Parathyroid adenoma (tissue), 2 donors: ENCODE data around the gene PRKCE.

Experiments used
- H2AFZ ChIP-seq: fragments of 300-600 bp; sonication (generic); one replicate; pipeline ENCODE4 v1.7.0; 2017; ENCODE audit warnings: antibody characterized with exemption, mild to moderate bottlenecking
- H3K27ac ChIP-seq: fragments of 300-600 bp; sonication (generic); one replicate; pipeline ENCODE4 v1.7.0; 2017
- H3K27me3 ChIP-seq: fragments of 300-600 bp; sonication (generic); one replicate; pipeline ENCODE4 v1.7.0; 2017; ENCODE audit warnings: low read length; ENCODE audit not compliant: control insufficient read depth, insufficient read depth
- H3K36me3 ChIP-seq: fragments of 300-600 bp; sonication (generic); one replicate; pipeline ENCODE4 v1.7.0; 2017; ENCODE audit warnings: low read length; ENCODE audit not compliant: control insufficient read depth, insufficient read depth
- H3K4me1 ChIP-seq: fragments of 300-600 bp; sonication (generic); one replicate; pipeline ENCODE4 v1.7.0; 2017; ENCODE audit warnings: control low read depth
- H3K4me2 ChIP-seq: fragments of 300-600 bp; sonication (generic); one replicate; pipeline ENCODE4 v1.7.0; 2017; ENCODE audit warnings: low read length
- H3K4me3 ChIP-seq: fragments of 300-600 bp; sonication (generic); one replicate; pipeline ENCODE4 v1.7.0; 2017; ENCODE audit warnings: low read depth, low read length
- H3K79me2 ChIP-seq: fragments of 300-600 bp; sonication (generic); one replicate; pipeline ENCODE4 v1.7.0; 2017; ENCODE audit warnings: control low read depth
- H3K9ac ChIP-seq: fragments of 300-600 bp; sonication (generic); one replicate; pipeline ENCODE4 v1.7.0; 2017; ENCODE audit warnings: mild to moderate bottlenecking
- H3K9me3 ChIP-seq: fragments of 300-600 bp; sonication (generic); one replicate; pipeline ENCODE4 v1.7.0; 2017; ENCODE audit warnings: low read length; ENCODE audit not compliant: control insufficient read depth
- TF ChIP-seq, protein P1 (sequence below): fragments of 300-600 bp; sonication (generic); IDR thresholded peaks from one replicate; pipeline ENCODE4 v1.7.0; 2017; ENCODE audit warnings: antibody characterized with exemption, mild to moderate bottlenecking
- donor health status: primary hyperparathyroidism.

Gene PRKCE

DNA sequence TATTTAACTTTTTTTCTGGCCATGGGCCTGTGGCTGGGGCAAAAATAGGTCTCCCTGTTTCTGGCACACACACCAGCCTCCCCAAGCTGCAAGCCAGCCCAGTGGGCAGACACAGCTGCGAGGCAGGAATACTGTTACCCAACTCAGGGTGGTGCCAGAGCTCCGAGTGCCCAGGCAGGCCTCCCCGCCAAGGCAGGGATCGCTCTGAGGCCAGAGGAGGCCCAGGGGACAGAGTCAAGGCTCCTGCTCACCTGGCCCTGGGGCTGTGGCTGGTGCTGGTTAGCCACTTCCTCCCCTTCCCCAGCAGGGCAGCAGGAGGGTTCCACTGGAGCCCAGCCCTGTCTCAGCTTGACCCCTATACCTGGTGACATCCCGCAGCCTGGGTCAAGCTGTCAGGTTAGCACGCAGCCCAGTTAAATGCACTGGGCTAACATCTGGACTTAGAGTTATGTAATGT, 578.7 kb downstream of the PRKCE start:
- Histone ChIP-seq H3K27me3 (no peaks in the 10 kb centered on the region), H3K79me2 (no peaks in the 10 kb centered on the region), H3K4me3 (no peak overlapping the region), H3K9ac (no peak overlapping the region), H3K4me2 (no peak overlapping the region), H3K36me3 (no peaks in the 10 kb centered on the region), H3K9me3 (no peaks in the 10 kb centered on the region), H3K4me1 (no peaks in the 10 kb centered on the region), H3K27ac (no peak overlapping the region), H2AFZ (no peak overlapping the region)
- TF ChIP-seq, protein P1, sequence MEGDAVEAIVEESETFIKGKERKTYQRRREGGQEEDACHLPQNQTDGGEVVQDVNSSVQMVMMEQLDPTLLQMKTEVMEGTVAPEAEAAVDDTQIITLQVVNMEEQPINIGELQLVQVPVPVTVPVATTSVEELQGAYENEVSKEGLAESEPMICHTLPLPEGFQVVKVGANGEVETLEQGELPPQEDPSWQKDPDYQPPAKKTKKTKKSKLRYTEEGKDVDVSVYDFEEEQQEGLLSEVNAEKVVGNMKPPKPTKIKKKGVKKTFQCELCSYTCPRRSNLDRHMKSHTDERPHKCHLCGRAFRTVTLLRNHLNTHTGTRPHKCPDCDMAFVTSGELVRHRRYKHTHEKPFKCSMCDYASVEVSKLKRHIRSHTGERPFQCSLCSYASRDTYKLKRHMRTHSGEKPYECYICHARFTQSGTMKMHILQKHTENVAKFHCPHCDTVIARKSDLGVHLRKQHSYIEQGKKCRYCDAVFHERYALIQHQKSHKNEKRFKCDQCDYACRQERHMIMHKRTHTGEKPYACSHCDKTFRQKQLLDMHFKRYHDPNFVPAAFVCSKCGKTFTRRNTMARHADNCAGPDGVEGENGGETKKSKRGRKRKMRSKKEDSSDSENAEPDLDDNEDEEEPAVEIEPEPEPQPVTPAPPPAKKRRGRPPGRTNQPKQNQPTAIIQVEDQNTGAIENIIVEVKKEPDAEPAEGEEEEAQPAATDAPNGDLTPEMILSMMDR: peak; percentile 7

DNA sequence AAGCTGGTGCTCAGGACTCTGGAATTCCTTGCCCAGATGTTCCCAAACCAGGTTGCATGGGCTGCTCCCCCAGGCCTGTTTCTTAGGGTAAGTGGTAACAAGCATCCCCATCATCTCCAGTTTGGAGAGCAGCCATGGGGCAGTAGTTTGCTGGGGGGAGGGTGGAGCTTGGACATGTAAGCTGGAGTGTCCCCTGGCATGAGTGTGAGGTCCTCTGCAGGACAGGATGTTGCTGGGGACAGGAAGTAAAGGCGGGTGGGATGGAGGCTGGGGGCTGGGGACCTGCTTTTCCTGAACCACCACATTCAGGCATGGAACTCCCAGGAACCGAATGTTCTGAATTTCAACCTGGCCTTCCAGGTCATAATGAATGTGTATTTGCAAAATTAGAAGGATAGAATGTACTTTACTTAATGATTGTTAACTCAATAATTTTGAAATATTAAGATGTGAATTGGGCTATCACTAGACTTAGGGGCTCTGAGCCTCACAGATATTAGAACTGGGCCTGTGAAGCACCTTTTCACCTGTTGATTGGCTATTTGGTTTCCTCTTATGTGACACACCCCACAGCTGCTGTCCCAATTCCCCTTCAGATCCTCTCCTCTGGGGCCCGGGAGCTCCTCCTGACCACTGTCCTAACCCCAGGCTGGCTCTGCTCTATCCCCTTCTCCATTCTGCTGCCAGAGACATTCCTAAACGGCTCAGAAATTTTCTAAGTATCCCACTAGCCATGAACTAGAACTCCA, 579.4 kb downstream of the PRKCE start:
- H3K79me2 ChIP-seq: no peaks in the 10 kb centered on the region
- H3K4me3 ChIP-seq: no peak overlapping the region
- no peaks in the 10 kb centered on the region for H3K4me1 ChIP-seq
- no peak overlapping the region for H3K27ac ChIP-seq
- no peaks in the 10 kb centered on the region for H3K27me3 ChIP-seq
- no peaks in the 10 kb centered on the region for H3K9me3 ChIP-seq
- H3K9ac ChIP-seq: no peak overlapping the region
- H3K36me3 ChIP-seq: no peaks in the 10 kb centered on the region
- TF ChIP-seq, protein P1: no peak
- no peak overlapping the region for H2AFZ ChIP-seq
- no peak overlapping the region for H3K4me2 ChIP-seq

DNA sequence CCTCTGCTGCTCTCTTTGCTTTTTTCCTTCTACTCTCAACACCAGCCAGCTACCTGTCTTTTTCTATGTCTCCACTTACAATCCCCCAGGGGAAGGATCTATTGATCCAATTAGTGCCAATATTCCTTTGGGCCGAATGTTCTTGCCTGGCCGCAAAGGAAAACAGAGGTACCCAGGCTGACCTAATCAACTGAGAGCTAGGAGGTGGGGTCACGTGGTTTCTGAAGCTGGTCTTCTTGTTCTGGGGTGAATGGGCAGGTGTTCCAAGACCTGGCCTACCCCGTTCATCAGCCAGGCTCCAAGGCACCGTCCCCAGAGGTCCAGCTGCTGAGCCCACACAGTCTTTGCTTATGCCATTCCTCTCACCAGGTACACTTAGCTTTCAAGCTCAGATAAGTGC, 580.2 kb downstream of the PRKCE start:
- Histone ChIP-seq H3K4me2 (no peak overlapping the region), H3K27me3 (no peaks in the 10 kb centered on the region), H3K27ac (no peak overlapping the region), H3K79me2 (no peaks in the 10 kb centered on the region), H3K4me3 (no peak overlapping the region), H3K9me3 (no peaks in the 10 kb centered on the region), H3K4me1 (no peaks in the 10 kb centered on the region), H2AFZ (no peak overlapping the region), H3K36me3 (no peaks in the 10 kb centered on the region), H3K9ac (no peak overlapping the region)
- TF ChIP-seq, protein P1: no peak

DNA sequence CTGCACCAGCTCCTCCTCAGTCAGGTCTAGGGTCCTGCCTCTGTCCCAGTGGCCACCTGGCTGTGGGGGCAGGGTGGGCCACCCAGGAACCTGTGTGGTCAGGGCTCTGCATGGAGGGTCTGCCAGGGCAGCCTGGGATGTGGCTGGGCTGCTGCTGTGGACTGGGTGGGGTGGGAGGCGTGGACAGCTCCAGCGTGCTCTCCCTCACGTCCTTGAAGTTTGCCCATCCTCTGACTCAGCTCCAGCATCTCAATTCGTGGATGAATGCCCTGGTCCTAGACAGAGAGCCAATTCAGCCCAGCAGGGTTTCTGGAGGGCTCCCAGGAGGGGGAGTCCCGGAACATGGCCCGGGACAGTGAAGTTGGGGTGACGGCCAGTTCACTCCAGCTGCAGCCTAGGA, 581.4 kb downstream of the PRKCE start:
- H3K36me3 ChIP-seq: no peaks in the 10 kb centered on the region
- no peak overlapping the region for H3K4me3 ChIP-seq
- no peak overlapping the region for H2AFZ ChIP-seq
- no peak overlapping the region for H3K4me2 ChIP-seq
- no peaks in the 10 kb centered on the region for H3K9me3 ChIP-seq
- H3K4me1 ChIP-seq: no peaks in the 10 kb centered on the region
- H3K9ac ChIP-seq: no peak overlapping the region
- H3K79me2 ChIP-seq: no peaks in the 10 kb centered on the region
- TF ChIP-seq, protein P1: no peak
- no peak overlapping the region for H3K27ac ChIP-seq
- no peaks in the 10 kb centered on the region for H3K27me3 ChIP-seq
